Kidney capillary endothelial cell (primary cell): ENCODE data around the gene TRIM49D1.
"Not testable (repeated sequence)": the region's sequence is repeated elsewhere in the genome, so short reads cannot be mapped to it uniquely, and the experiment has no call there.

Source experiments
- DNase-seq: peaks from one replicate; pipeline ENCODE4 v3.0.0-alpha.2; 2018; ENCODE audit warnings: low spot score

The TRIM49D1 gene, protein sequence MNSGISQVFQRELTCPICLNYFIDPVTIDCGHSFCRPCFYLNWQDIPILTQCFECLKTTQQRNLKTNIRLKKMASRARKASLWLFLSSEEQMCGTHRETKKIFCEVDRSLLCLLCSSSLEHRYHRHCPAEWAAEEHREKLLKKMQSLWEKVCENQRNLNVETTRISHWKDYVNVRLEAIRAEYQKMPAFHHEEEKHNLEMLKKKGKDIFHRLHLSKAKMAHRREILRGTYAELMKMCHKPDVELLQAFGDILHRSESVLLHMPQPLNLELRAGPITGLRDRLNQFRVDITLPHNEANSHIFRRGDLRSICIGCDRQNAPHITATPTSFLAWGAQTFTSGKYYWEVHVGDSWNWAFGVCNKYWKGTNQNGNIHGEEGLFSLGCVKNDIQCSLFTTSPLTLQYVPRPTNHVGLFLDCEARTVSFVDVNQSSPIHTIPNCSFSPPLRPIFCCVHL

GRCh38 chr11:89922195-89922660 is at the start of gene TRIM49D1:
TSS of gene TRIM49D1 (minus strand) at chr11:89922245. CDS start at chr11:89917710, 4,535 bp downstream.
- DNase-seq, result no peak

- not testable (repeated sequence) for DNase-seq
These were observed 43.7 kb upstream of the TRIM49D1 start, which contains the start of gene TRIM64 for GRCh38 chr11:89965737-89966136. TSS of gene TRIM64 (plus strand) at chr11:89966037. CDS start at chr11:89968504, 2,467 bp downstream.

DNA sequence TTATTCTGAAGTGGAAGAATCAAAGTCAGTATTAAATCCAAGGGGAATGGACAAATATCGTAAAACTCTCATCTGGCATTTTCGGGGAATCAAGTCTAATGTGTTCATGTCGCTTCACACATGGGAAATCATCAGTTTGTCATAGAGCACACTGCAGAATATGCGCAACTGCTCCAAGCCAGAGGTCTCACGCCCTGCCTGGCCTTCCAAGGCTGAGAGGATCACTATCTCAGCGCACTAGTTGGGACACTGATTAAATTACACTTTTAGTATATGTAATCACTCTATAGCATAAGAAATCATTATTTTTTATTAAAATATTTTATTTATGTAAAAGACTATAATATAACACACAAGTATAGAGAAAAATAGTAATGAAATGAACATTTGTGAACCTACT is 38.8 kb upstream of the TRIM49D1 start:
- not testable (repeated sequence) for DNase-seq

DNA sequence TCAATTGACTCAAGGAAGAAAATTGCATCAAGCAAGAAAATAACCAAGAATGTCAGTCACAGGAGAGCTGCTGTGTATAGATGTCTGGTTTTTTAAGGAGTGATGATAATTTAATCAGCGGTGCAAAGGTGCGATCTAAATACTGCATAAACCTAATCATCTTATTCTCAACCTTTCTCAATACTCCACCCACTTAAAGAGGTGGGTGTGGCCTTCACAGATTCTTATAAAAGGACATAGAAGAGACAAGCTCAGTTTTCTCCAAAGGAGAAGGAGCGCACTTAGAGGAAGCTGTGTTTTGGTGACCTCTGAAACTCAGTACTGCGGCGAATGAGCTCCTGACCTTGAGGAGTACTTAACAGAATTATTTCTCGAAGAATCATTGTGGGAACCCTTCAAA is 1.7 kb upstream of the TRIM49D1 start, which contains the start of gene TRIM49D2:
Gene TRIM49D2, plus strand, starts transcription at position 301 of the 400 bp plus-strand sequence. CDS start 2,698 bp downstream, outside the sequence.
- DNase-seq, result not testable (repeated sequence)

DNA sequence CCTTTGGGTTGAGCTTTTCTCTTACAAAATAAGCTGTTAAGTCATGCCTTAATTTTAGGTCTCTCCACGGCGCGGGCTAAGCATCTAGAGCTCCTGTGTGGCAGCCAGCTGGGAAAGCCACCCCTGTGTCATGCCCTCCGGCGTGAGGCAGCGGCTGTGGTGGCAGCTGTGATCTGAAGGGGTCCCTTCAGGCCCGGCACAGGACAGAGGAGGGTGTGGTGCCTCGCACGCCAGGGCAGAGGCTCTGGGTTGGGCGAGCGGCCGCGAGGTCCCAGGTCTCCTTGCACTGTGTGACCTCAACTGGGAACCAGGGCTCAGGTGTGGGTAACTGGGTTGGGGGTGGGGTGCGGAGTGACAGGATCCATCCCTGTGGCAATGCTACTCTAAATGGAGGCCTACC is 21.2 kb downstream of the TRIM49D1 start:
- DNase-seq, result not testable (repeated sequence)

DNA sequence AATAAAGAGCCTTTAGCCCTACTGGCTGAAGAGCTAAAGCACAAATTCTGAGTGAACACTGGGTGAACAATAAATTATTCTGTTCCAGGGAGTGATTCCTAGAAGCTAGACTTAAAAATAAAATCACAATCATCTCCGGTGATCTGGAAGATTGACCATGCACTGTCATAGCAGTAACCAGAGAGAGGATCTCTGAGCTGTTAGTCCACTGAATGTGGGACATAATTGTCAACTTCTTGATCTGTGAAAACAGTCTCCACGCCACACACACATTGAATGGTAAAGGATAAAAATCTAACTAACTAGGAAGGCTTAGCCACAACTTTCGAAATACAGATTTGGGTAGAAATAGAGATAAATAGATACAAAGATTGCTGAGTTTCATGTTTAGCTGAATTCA is 28.8 kb downstream of the TRIM49D1 start:
- DNase-seq, result not testable (repeated sequence)

- not testable (repeated sequence) for DNase-seq
These were observed 44.5 kb downstream of the TRIM49D1 start for GRCh38 chr11:89877511-89877910.

DNA sequence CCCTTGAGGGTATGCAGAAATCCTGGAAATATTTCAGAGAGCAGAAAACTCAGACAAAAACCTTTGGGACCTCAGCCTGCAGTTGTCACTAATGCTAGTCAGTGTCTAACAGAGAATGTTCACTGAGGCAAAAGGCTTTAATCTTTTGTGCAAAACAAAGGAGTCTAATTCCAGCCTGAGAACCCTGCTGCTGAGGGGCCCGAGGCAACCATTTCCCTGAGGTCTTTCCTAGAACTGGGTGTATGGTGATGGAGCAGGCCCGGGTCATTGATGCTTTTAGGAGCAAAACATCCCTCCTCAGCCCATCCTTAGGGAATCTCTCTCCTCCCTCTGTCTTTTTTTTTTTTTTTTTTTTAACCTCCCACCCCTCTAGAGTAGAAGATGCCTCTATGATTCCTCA is 49.5 kb downstream of the TRIM49D1 start:
- not testable (repeated sequence) for DNase-seq

- not testable (repeated sequence) for DNase-seq
These were observed 56.8 kb downstream of the TRIM49D1 start for GRCh38 chr11:89865223-89865622.

- peak; percentile 12 for DNase-seq
These were observed 57.9 kb downstream of the TRIM49D1 start for GRCh38 chr11:89863906-89864704.
